Activated T-helper 2 cell treated with anti-CD3 and anti-CD28 coated beads, Interferon-gamma antibody, Interleukin-2, Interleukin-4, amounts not matched to agents 10 μg/mL and 5 μg/mL and 100 μg/mL, durations not matched to agents 14 hours and 24 hours and 36 hours (primary cell): Measurements from ENCODE around the gene AP3M1. TPM values are rescaled to one million over a fixed set of nuclear protein-coding genes. Genes with fewer than 3 reads are reported as not detected.
"Not testable (repeated sequence)": the region's sequence is repeated elsewhere in the genome, so short reads cannot be mapped to it uniquely, and the experiment has no call there.

Source experiments
- DNase-seq: peaks from one replicate; pipeline ENCODE4 v3.0.0; 2021; ENCODE audit warnings: low spot score
- H3K27ac Mint-ChIP-seq: one replicate; pipeline ENCODE4 v1.8.0; 2021; ENCODE audit warnings: mixed read lengths
- H3K27me3 Mint-ChIP-seq: one replicate; pipeline ENCODE4 v1.8.0; 2021; ENCODE audit warnings: low read depth, mixed read lengths
- H3K36me3 Mint-ChIP-seq: one replicate; pipeline ENCODE4 v1.8.0; 2021; ENCODE audit warnings: low read depth, mixed read lengths
- H3K4me1 Mint-ChIP-seq: one replicate; pipeline ENCODE4 v1.8.0; 2021; ENCODE audit warnings: low read depth, mixed read lengths
- H3K4me3 Mint-ChIP-seq: one replicate; pipeline ENCODE4 v1.8.0; 2021; ENCODE audit warnings: low read depth, mild to moderate bottlenecking, moderate library complexity, mixed read lengths
- H3K9me3 Mint-ChIP-seq: one replicate; pipeline ENCODE4 v1.8.0; 2021; ENCODE audit warnings: mixed read lengths
- intact Hi-C: fragments of 100-400 bp; cut with micrococcal nuclease; formaldehyde crosslinking; loops from one replicate; pipeline ENCODE4 v1.15.1; 2023
- total RNA-seq: library from RNA; stranded (reverse); gene quantifications from 2 replicates; pipeline ENCODE4 v1.2.3, GENCODE V29; 2022

The AP3M1 gene
- total RNA-seq, 1 donor from 2014 or later = 46.9 TPM

DNA sequence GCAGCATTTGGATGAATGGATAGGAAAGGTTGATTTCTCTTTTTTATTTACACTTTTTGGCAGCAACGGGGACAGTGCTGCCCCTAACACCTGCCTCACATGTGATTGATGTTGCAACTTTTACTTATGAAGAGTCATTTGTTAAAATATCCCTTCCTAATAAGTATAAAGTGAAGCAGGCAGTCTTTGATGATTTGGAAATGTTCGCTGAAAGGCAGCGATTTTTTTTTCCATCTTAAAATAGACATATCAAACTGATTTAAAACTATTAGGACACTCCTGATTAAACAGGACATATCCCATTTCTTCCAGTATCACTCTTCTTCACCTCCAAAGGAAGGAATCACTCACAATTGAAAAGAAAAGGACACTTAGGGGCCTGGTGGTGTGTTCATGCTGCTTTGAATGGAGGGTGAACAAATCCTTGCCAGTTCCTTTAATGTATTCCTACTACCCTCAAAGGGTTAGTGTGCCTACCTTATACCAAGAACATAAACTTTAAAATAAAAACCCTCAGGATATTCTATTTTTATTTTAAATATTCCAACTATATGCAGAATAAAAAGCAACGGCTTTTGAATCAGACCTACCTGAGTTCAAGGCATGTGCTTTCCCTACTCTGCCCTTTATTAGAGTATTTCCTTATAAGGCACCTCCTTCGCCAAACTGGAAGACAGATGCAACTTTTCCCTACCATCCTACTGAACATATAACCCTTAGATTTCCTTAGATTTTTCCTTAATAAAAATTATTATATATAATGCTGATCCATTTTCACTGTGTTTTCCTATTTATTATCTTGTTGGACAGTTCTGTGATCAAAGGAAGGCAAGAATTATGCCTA, 1.5 kb upstream of the AP3M1 start:
- Mint-ChIP-seq H3K36me3 (peaks cover 10% of the 10 kb centered on the region), H3K27ac (no peak overlapping the region), H3K4me3 (no peak overlapping the region), H3K4me1 (peaks cover 29% of the 10 kb centered on the region), H3K27me3 (no peaks in the 10 kb centered on the region), H3K9me3 (no peaks in the 10 kb centered on the region)
- no peak for DNase-seq
- intact Hi-C loops = loop anchor here (1.0 to 10.0 kb wide), 5 partner anchors 24 to 1083 kb away; partner anchors contain the start of genes COMTD1 and NDST2

- no peaks in the 10 kb centered on the region for H3K9me3 Mint-ChIP-seq
- H3K27me3 Mint-ChIP-seq = no peaks in the 10 kb centered on the region
- DNase-seq = peak; percentile 99
- intact Hi-C loops = loop anchor here (1.0 to 10.0 kb wide), 5 partner anchors 25 to 1084 kb away; partner anchors contain the start of genes COMTD1 and NDST2
- no peak within 1 kb of the TSS for H3K27ac Mint-ChIP-seq
- H3K4me3 Mint-ChIP-seq = no peak within 1 kb of the TSS
- peaks cover 11% of the 10 kb centered on the region for H3K36me3 Mint-ChIP-seq
- H3K4me1 Mint-ChIP-seq = peaks cover 23% of the 10 kb centered on the region
Measured at GRCh38 chr10:74150990-74151878, 606 bp upstream of the AP3M1 start, which contains the start of gene ADK. Gene ADK, plus strand, starts transcription at chr10:74151221. Its CDS starts 58 bp downstream, at chr10:74151279.

GRCh38 chr10:74146980-74147379, 3.6 kb downstream of the AP3M1 start:
- H3K4me3 Mint-ChIP-seq, H3K27ac Mint-ChIP-seq, H3K27me3 Mint-ChIP-seq, H3K9me3 Mint-ChIP-seq, DNase-seq, intact Hi-C loops: not testable (repeated sequence)
- Mint-ChIP-seq H3K4me1 (peaks cover 16% of the 10 kb centered on the region), H3K36me3 (peaks cover 20% of the 10 kb centered on the region)

DNA sequence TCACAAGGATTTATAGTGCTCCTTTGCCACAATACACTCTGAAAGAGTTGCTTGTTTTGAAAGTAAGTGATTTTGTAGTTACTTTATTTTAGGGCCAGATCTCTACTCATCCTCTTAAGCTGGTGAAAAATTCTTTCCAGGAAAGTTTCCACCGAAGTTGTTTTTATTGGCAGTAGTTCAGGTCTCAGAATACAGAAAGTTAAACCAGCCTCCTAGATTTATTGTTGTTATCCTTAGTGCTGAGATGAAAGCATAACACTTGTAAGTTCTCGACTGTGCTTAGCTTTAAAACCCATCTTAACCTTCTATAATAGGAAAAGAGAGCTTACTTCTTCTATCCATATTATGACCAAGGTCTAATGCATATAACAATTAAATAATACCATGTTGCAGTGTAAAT, 5.5 kb downstream of the AP3M1 start:
- Mint-ChIP-seq H3K9me3 (no peaks in the 10 kb centered on the region), H3K4me3 (no peak overlapping the region), H3K27me3 (no peaks in the 10 kb centered on the region), H3K36me3 (peaks cover 23% of the 10 kb centered on the region), H3K27ac (no peak overlapping the region), H3K4me1 (peaks cover 16% of the 10 kb centered on the region)
- DNase-seq = no peak
- intact Hi-C loops = no loop called here

GRCh38 chr10:74140553-74140952, 10.1 kb downstream of the AP3M1 start:
- H3K27me3 Mint-ChIP-seq = no peaks in the 10 kb centered on the region
- H3K36me3 Mint-ChIP-seq = peaks cover 32% of the 10 kb centered on the region
- peaks cover 4% of the 10 kb centered on the region for H3K4me1 Mint-ChIP-seq
- intact Hi-C loops = no loop called here
- no peaks in the 10 kb centered on the region for H3K9me3 Mint-ChIP-seq
- no peak overlapping the region for H3K4me3 Mint-ChIP-seq
- DNase-seq = no peak
- H3K27ac Mint-ChIP-seq = no peak overlapping the region

DNA sequence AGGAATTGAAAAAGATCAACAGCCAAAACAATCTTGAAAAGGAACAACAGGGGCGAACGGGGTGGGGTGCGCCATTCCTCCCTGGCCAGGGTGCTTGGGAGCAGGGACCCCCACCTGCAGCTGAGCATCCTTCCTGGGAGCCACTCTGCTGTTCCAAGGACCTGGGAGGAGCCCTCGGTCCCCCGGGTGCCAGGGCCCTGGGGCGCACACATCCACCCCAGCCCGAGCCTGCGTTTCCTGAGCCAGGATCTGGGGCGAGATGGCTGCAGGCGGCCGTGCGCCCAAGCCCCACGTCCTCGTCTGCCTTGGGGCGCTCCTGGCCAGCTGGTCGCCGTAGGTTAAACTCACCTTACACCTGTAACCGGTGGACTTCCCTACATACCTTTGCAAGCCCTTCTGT, 10.6 kb downstream of the AP3M1 start:
- no peaks in the 10 kb centered on the region for H3K9me3 Mint-ChIP-seq
- intact Hi-C loops = no loop called here
- H3K27me3 Mint-ChIP-seq = no peaks in the 10 kb centered on the region
- no peak overlapping the region for H3K4me3 Mint-ChIP-seq
- DNase-seq = no peak
- peaks cover 1% of the 10 kb centered on the region for H3K4me1 Mint-ChIP-seq
- H3K27ac Mint-ChIP-seq = no peak overlapping the region
- H3K36me3 Mint-ChIP-seq = peaks cover 33% of the 10 kb centered on the region

- H3K4me1 Mint-ChIP-seq, H3K9me3 Mint-ChIP-seq, intact Hi-C loops, H3K27me3 Mint-ChIP-seq, H3K27ac Mint-ChIP-seq, DNase-seq, H3K4me3 Mint-ChIP-seq: not testable (repeated sequence)
- H3K36me3 Mint-ChIP-seq = peaks cover 44% of the 10 kb centered on the region
Measured at GRCh38 chr10:74138596-74138995, 12.0 kb downstream of the AP3M1 start.

- intact Hi-C loops = no loop called here
- H3K36me3 Mint-ChIP-seq = peaks cover 47% of the 10 kb centered on the region
- H3K4me1 Mint-ChIP-seq = no peaks in the 10 kb centered on the region
- no peak overlapping the region for H3K27ac Mint-ChIP-seq
- H3K27me3 Mint-ChIP-seq = no peaks in the 10 kb centered on the region
- DNase-seq = no peak
- H3K9me3 Mint-ChIP-seq = no peaks in the 10 kb centered on the region
- no peak overlapping the region for H3K4me3 Mint-ChIP-seq
Measured at GRCh38 chr10:74137992-74138391, 12.6 kb downstream of the AP3M1 start.

GRCh38 chr10:74135452-74135851, 15.2 kb downstream of the AP3M1 start:
- H3K9me3 Mint-ChIP-seq = no peaks in the 10 kb centered on the region
- intact Hi-C loops = no loop called here
- no peaks in the 10 kb centered on the region for H3K27me3 Mint-ChIP-seq
- no peak overlapping the region for H3K4me3 Mint-ChIP-seq
- H3K36me3 Mint-ChIP-seq = peaks cover 58% of the 10 kb centered on the region
- no peak for DNase-seq
- H3K27ac Mint-ChIP-seq = no peak overlapping the region
- H3K4me1 Mint-ChIP-seq = no peaks in the 10 kb centered on the region

DNA sequence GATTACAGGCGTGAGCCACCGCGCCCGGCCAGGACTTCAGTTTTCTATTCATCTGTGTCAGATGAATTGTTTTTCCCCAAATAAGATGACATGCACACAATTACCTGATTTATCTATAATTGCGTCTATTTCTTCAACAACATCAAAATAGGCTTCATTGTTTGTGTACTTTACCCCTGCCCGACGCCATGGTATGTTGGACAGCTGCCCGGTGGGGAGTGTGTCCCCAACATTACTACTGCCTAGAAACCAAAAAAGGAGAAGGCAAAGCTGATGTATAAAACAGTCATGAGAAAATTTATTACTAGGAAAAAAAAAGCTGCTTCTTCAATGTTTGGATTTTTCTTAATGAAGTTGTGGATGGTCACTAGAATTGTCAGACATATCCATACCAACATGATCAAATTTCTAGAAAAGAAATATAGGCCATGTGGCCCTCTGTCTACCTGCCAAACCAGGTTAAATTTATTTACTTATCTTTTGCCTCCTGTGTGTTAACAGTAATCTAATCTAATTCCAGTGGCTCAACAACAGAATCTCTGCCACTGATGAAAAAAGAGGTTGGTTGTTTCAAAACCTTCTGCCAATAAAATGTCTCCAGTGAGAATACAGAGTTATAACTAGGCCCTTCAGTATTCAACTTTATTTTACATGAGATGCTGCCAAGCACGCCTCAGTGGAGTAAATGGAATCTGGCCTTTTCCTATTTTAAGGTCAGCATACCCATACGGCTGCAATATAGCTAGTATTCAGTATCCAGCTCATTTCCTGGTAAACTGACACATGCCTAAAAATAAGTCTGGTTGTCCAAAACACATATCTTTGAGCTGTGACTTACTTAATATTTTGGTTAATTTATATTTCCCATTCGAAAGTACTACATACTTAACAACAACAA, 16.5 kb downstream of the AP3M1 start:
- H3K36me3 Mint-ChIP-seq = peaks cover 66% of the 10 kb centered on the region

GRCh38 chr10:74123081-74123480, 27.5 kb downstream of the AP3M1 start:
- intact Hi-C loops = no loop called here
- no peak overlapping the region for H3K4me3 Mint-ChIP-seq
- H3K4me1 Mint-ChIP-seq = peaks cover 10% of the 10 kb centered on the region
- H3K36me3 Mint-ChIP-seq = peaks cover 75% of the 10 kb centered on the region
- no peaks in the 10 kb centered on the region for H3K9me3 Mint-ChIP-seq
- H3K27me3 Mint-ChIP-seq = no peaks in the 10 kb centered on the region
- no peak for DNase-seq
- no peak overlapping the region for H3K27ac Mint-ChIP-seq

More for the DNA sequence above, 16.5 kb downstream of the AP3M1 start:
- DNase-seq = no peak
- Mint-ChIP-seq H3K9me3 (no peaks in the 10 kb centered on the region), H3K4me1 (no peaks in the 10 kb centered on the region), H3K27me3 (no peaks in the 10 kb centered on the region), H3K27ac (no peak overlapping the region), H3K4me3 (no peak overlapping the region)
- intact Hi-C loops = no loop called here

DNA sequence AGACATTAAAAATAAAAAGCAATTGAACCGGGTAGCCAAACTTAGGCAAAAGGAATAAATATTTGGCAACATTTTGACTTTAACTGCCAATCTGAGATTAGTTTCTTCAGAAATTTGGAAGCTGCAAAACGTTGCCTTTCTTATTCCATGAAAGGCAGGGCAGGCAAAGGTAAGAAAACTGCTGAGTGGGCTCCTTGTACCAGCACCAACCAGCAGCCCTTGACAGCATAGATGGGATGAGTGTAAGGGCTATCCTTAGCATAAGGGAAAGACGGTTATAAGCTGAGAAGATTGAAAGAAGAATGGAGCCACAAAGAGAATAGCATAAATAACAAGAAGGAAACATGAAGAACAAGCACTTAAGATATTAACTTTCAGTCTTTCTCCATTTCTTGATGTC, 28.6 kb downstream of the AP3M1 start:
- H3K36me3 Mint-ChIP-seq = peaks cover 80% of the 10 kb centered on the region
- intact Hi-C loops = no loop called here
- peaks cover 10% of the 10 kb centered on the region for H3K4me1 Mint-ChIP-seq
- H3K27ac Mint-ChIP-seq = no peak overlapping the region
- no peaks in the 10 kb centered on the region for H3K27me3 Mint-ChIP-seq
- no peaks in the 10 kb centered on the region for H3K9me3 Mint-ChIP-seq
- no peak for DNase-seq
- H3K4me3 Mint-ChIP-seq = no peak overlapping the region
